Tibial artery (tissue), 4 donors: Measurements from ENCODE around the gene GALNT18.

ENCODE experiments used
- DNase-seq, 2 donors: peaks; one replicate each; pipeline ENCODE4 v3.0.0-alpha.2; 2019
- H3K27ac ChIP-seq, 2 donors: fragments of 200-600 bp; sonication (generic) in 1 of 2; 1 replicate in 1 of 2; 2 replicates in 1 of 2; pipeline ENCODE4 v1.5.1; 2018 to 2019; ENCODE audit warnings: mild to moderate bottlenecking in 1 of 2
- H3K27me3 ChIP-seq, 2 donors: fragments of 200-600 bp; sonication (generic) in 1 of 2; one replicate each; pipeline versions ENCODE4 v1.5.1 to v1.6.0; 2016 to 2019
- H3K36me3 ChIP-seq, 3 donors: fragments of 200-600 bp; sonication (generic) in 2 of 3; one replicate each; pipeline ENCODE4 v1.5.1; 2016 to 2019; ENCODE audit warnings: mild to moderate bottlenecking in 2 of 3
- H3K4me1 ChIP-seq, 4 donors: fragments of 200-600 bp; sonication (generic) in 2 of 4; 1 replicate in 3 of 4; 2 replicates in 1 of 4; pipeline ENCODE4 v1.5.1; 2016 to 2019
- H3K4me3 ChIP-seq, 2 donors: fragments of 200-600 bp; sonication (generic) in 1 of 2; 1 replicate in 1 of 2; 2 replicates in 1 of 2; pipeline ENCODE4 v1.5.1; 2018 to 2019; ENCODE audit warnings: mild to moderate bottlenecking in 2 of 2
- H3K9me3 ChIP-seq, 3 donors: fragments of 200-600 bp; sonication (generic) in 1 of 3; one replicate each; pipeline ENCODE4 v1.5.1; 2016 to 2019
- intact Hi-C: fragments of 100-400 bp; cut with DNase I; formaldehyde crosslinking; loops from one replicate; pipeline ENCODE4 v1.15.0; 2023; ENCODE audit warnings: low total_unique reads
- TF ChIP-seq, protein P1 (sequence below), 2 experiments: fragments of 200-600 bp in 1 of 2; fragments of 450-650 bp in 1 of 2; IDR thresholded peaks; one replicate each; pipeline ENCODE4 v1.5.1; 2017 to 2019; ENCODE audit warnings: antibody characterized with exemption in 2 of 2, mild to moderate bottlenecking in 1 of 2, moderate library complexity in 1 of 2

GALNT18 gene

GRCh38 chr11:11284481-11284880 lies 337.3 kb downstream of the GALNT18 start:
- Histone ChIP-seq H3K4me3 (no peak overlapping the region), H3K36me3 (peaks cover 0 to 5% (median 0%) of the 10 kb centered on the region in 3 donors), H3K9me3 (no peaks in the 10 kb centered on the region), H3K27me3 (no peaks in the 10 kb centered on the region), H3K27ac (no peak overlapping the region), H3K4me1 (no peaks in the 10 kb centered on the region)
- intact Hi-C loops, result no loop called here
- DNase-seq, result no peak
- TF ChIP-seq, protein P1, sequence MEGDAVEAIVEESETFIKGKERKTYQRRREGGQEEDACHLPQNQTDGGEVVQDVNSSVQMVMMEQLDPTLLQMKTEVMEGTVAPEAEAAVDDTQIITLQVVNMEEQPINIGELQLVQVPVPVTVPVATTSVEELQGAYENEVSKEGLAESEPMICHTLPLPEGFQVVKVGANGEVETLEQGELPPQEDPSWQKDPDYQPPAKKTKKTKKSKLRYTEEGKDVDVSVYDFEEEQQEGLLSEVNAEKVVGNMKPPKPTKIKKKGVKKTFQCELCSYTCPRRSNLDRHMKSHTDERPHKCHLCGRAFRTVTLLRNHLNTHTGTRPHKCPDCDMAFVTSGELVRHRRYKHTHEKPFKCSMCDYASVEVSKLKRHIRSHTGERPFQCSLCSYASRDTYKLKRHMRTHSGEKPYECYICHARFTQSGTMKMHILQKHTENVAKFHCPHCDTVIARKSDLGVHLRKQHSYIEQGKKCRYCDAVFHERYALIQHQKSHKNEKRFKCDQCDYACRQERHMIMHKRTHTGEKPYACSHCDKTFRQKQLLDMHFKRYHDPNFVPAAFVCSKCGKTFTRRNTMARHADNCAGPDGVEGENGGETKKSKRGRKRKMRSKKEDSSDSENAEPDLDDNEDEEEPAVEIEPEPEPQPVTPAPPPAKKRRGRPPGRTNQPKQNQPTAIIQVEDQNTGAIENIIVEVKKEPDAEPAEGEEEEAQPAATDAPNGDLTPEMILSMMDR (IDR thresholded peaks at IDR 0.05), result no peak

DNA sequence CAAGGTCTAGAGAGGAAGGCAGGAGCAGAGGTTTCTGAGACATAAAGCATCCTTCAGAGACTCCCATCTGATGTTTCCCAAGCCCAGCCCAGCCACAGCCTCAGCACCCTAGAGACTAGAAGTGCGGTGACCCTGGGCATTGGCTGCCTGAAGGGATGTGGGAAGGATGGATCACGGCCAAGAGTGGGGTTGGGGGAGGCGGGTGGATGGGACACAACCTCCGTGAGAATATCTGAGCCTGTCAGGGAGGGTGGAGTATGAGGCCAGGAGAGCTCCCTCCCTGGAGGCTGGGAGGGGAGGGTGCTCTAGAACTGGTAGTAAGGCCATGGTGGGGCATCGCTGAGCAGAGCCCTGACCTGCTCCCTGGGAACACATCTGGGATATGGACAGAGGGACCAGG lies 340.2 kb downstream of the GALNT18 start:
- intact Hi-C loops, result no loop called here
- Histone ChIP-seq H3K4me1 (no peaks in the 10 kb centered on the region), H3K27me3 (no peaks in the 10 kb centered on the region), H3K36me3 (no peaks in the 10 kb centered on the region), H3K27ac (no peak overlapping the region), H3K9me3 (no peaks in the 10 kb centered on the region), H3K4me3 (no peak overlapping the region)
- TF ChIP-seq, protein P1 (IDR thresholded peaks at IDR 0.05), result no peak
- no peak for DNase-seq

DNA sequence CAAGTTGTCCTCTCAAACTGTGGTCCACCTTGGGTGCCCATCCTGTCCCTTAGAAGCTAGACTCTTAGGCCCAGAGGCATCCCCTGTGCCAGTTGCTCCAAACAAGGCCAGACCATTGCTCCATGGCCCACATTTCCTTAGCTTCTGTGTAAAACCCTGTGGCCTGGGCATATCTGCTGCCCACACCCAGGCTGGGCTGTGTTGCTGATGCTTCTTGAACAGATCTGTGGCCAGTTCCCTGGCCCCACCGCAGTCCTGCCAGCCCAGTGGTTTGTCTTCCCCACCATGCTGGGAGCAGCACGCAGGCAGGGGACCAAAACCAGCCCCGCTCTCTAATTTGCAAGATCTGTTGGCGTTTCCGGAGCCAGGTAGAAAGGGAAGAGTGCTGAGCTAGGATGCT lies 341.0 kb downstream of the GALNT18 start:
- H3K4me3 ChIP-seq, result no peak overlapping the region
- DNase-seq, result no peak
- no peaks in the 10 kb centered on the region for H3K9me3 ChIP-seq
- intact Hi-C loops, result no loop called here
- H3K36me3 ChIP-seq, result no peaks in the 10 kb centered on the region
- no peaks in the 10 kb centered on the region for H3K27me3 ChIP-seq
- no peak overlapping the region for H3K27ac ChIP-seq
- TF ChIP-seq, protein P1 (IDR thresholded peaks at IDR 0.05), result no peak
- H3K4me1 ChIP-seq, result no peaks in the 10 kb centered on the region

DNA sequence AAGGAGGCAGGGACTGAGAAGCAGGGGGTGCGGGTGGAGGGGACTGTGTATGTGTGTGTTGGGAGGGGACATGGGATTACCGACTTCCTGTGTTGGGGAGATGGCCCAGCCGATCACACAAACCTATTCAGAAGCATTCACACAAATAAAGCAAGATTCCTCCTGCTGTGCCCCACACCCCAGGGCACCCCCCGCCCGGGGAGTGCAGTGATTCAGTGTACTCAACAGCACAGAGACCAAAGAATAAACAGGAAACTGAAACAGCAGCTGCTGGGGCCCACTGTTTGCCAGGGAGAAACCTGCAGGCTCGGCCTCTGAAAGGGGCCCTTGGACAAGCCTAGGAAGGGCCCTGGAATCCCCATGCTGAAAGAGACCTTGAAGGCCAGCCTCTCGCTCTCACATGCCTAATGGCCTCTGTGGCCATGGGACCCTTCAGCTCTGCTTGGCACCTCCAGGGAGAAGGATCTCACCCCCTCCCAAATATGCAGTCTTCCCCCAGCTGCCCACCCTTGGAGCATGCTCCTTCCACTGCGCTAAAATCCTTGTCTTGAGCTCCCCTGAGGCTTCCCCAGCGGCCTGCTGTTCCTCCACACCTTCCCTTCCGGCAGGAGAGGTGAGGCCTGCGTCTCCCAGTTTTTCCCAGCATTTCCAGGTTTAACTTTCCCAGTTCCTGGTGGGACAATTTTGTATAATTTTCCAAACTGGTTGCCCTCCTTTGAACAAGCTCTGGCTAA lies 341.7 kb downstream of the GALNT18 start:
- Histone ChIP-seq H3K4me1 (no peaks in the 10 kb centered on the region), H3K9me3 (no peaks in the 10 kb centered on the region), H3K27me3 (no peaks in the 10 kb centered on the region), H3K4me3 (no peak overlapping the region), H3K36me3 (no peaks in the 10 kb centered on the region), H3K27ac (no peak overlapping the region)
- intact Hi-C loops, result no loop called here
- no peak for DNase-seq
- TF ChIP-seq, protein P1 (IDR thresholded peaks at IDR 0.05), result no peak

DNA sequence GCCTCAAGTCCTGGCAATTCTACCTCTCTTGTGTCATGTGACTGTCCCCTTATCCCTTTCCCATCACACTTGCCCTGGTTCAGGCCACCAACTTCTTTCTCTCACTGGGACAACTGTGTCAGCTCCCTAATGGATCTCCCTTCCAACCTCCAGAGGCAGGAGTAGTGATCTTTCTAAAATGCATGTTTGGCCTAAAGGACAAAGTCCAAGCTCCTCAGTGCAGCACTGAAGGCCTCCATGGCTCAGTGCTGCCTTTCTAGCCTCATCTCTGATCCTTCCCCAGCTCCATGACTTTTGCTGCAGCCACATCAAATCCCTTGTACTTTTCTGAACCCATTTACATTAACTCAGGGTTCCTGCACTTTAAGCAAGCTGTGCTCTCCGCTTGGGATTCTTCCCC lies 349.6 kb downstream of the GALNT18 start:
- no peak overlapping the region for H3K27ac ChIP-seq
- TF ChIP-seq, protein P1 (IDR thresholded peaks at IDR 0.05), result no peak
- intact Hi-C loops, result no loop called here
- H3K9me3 ChIP-seq, result no peaks in the 10 kb centered on the region
- H3K4me1 ChIP-seq, result no peaks in the 10 kb centered on the region
- no peaks in the 10 kb centered on the region for H3K27me3 ChIP-seq
- H3K4me3 ChIP-seq, result no peak overlapping the region
- DNase-seq, result no peak
- H3K36me3 ChIP-seq, result peaks cover 0 to 19% (median 9%) of the 10 kb centered on the region in 3 donors
